Measurements from ENCODE around the gene FAM227B. TPM values are rescaled to one million over a fixed set of nuclear protein-coding genes. Genes with fewer than 3 reads are reported as not detected.

Gene FAM227B
- total RNA-seq, 1 donor = 4.5 TPM

- no peaks in the 10 kb centered on the region for H3K9me3 ChIP-seq (ENCODE audit: low read depth, low read length)
- H3K27me3 ChIP-seq (ENCODE audit: insufficient read depth, low read length) = no peaks in the 10 kb centered on the region
- H3K4me3 ChIP-seq (ENCODE audit: low read length) = no peak overlapping the region
- no peaks in the 10 kb centered on the region for H3K4me1 ChIP-seq (ENCODE audit: insufficient read depth, low read length)
Observed at GRCh38 chr15:49456166-49456565, 164.5 kb downstream of the FAM227B start.

GRCh38 chr15:49452595-49452994 lies 168.0 kb downstream of the FAM227B start:
- H3K4me1 ChIP-seq (ENCODE audit: insufficient read depth, low read length) = no peaks in the 10 kb centered on the region
- H3K4me3 ChIP-seq (ENCODE audit: low read length) = no peak overlapping the region
- no peaks in the 10 kb centered on the region for H3K9me3 ChIP-seq (ENCODE audit: low read depth, low read length)
- no peaks in the 10 kb centered on the region for H3K27me3 ChIP-seq (ENCODE audit: insufficient read depth, low read length)

GRCh38 chr15:49441816-49442215 lies 178.8 kb downstream of the FAM227B start:
- H3K4me1 ChIP-seq (ENCODE audit: insufficient read depth, low read length) = peaks cover 14% of the 10 kb centered on the region
- H3K4me3 ChIP-seq (ENCODE audit: low read length) = no peak overlapping the region
- no peaks in the 10 kb centered on the region for H3K9me3 ChIP-seq (ENCODE audit: low read depth, low read length)
- no peaks in the 10 kb centered on the region for H3K27me3 ChIP-seq (ENCODE audit: insufficient read depth, low read length)

- H3K27me3 ChIP-seq (ENCODE audit: insufficient read depth, low read length) = no peaks in the 10 kb centered on the region
- H3K4me3 ChIP-seq (ENCODE audit: low read length) = no peak overlapping the region
- no peaks in the 10 kb centered on the region for H3K9me3 ChIP-seq (ENCODE audit: low read depth, low read length)
- peaks cover 14% of the 10 kb centered on the region for H3K4me1 ChIP-seq (ENCODE audit: insufficient read depth, low read length)
Observed at GRCh38 chr15:49441356-49441755, 179.3 kb downstream of the FAM227B start.

- Histone ChIP-seq H3K4me1 (ENCODE audit: insufficient read depth, low read length) (peaks cover 14% of the 10 kb centered on the region), H3K4me3 (ENCODE audit: low read length) (no peak overlapping the region), H3K27me3 (ENCODE audit: insufficient read depth, low read length) (no peaks in the 10 kb centered on the region), H3K9me3 (ENCODE audit: low read depth, low read length) (no peaks in the 10 kb centered on the region)
Observed at GRCh38 chr15:49439678-49440395, 180.8 kb downstream of the FAM227B start.

GRCh38 chr15:49438962-49439631 lies 181.5 kb downstream of the FAM227B start:
- no peaks in the 10 kb centered on the region for H3K9me3 ChIP-seq (ENCODE audit: low read depth, low read length)
- H3K4me3 ChIP-seq (ENCODE audit: low read length) = no peak overlapping the region
- no peaks in the 10 kb centered on the region for H3K27me3 ChIP-seq (ENCODE audit: insufficient read depth, low read length)
- peaks cover 14% of the 10 kb centered on the region for H3K4me1 ChIP-seq (ENCODE audit: insufficient read depth, low read length)

- Histone ChIP-seq H3K4me1 (ENCODE audit: insufficient read depth, low read length) (peaks cover 14% of the 10 kb centered on the region), H3K4me3 (ENCODE audit: low read length) (no peak overlapping the region), H3K9me3 (ENCODE audit: low read depth, low read length) (no peaks in the 10 kb centered on the region), H3K27me3 (ENCODE audit: insufficient read depth, low read length) (no peaks in the 10 kb centered on the region)
Observed at GRCh38 chr15:49436751-49437150, 183.9 kb downstream of the FAM227B start.

- Histone ChIP-seq H3K4me3 (ENCODE audit: low read length) (no peak overlapping the region), H3K4me1 (ENCODE audit: insufficient read depth, low read length) (peaks cover 14% of the 10 kb centered on the region), H3K9me3 (ENCODE audit: low read depth, low read length) (no peaks in the 10 kb centered on the region), H3K27me3 (ENCODE audit: insufficient read depth, low read length) (no peaks in the 10 kb centered on the region)
Observed at GRCh38 chr15:49435174-49435573, 185.4 kb downstream of the FAM227B start.

- no peaks in the 10 kb centered on the region for H3K4me1 ChIP-seq (ENCODE audit: insufficient read depth, low read length)
- no peaks in the 10 kb centered on the region for H3K27me3 ChIP-seq (ENCODE audit: insufficient read depth, low read length)
- no peak overlapping the region for H3K4me3 ChIP-seq (ENCODE audit: low read length)
- no peaks in the 10 kb centered on the region for H3K9me3 ChIP-seq (ENCODE audit: low read depth, low read length)
Observed at GRCh38 chr15:49430046-49430445, 190.6 kb downstream of the FAM227B start.

- H3K27me3 ChIP-seq (ENCODE audit: insufficient read depth, low read length) = no peaks in the 10 kb centered on the region
- no peaks in the 10 kb centered on the region for H3K4me1 ChIP-seq (ENCODE audit: insufficient read depth, low read length)
- no peak overlapping the region for H3K4me3 ChIP-seq (ENCODE audit: low read length)
- H3K9me3 ChIP-seq (ENCODE audit: low read depth, low read length) = no peaks in the 10 kb centered on the region
Observed at GRCh38 chr15:49428409-49429095, 192.1 kb downstream of the FAM227B start.

GRCh38 chr15:49427372-49427771 lies 193.2 kb downstream of the FAM227B start:
- H3K27me3 ChIP-seq (ENCODE audit: insufficient read depth, low read length) = no peaks in the 10 kb centered on the region
- H3K9me3 ChIP-seq (ENCODE audit: low read depth, low read length) = no peaks in the 10 kb centered on the region
- H3K4me1 ChIP-seq (ENCODE audit: insufficient read depth, low read length) = no peaks in the 10 kb centered on the region
- no peak overlapping the region for H3K4me3 ChIP-seq (ENCODE audit: low read length)

GRCh38 chr15:49424954-49425353 lies 195.7 kb downstream of the FAM227B start:
- no peak overlapping the region for H3K4me3 ChIP-seq (ENCODE audit: low read length)
- no peaks in the 10 kb centered on the region for H3K9me3 ChIP-seq (ENCODE audit: low read depth, low read length)
- H3K4me1 ChIP-seq (ENCODE audit: insufficient read depth, low read length) = no peaks in the 10 kb centered on the region
- no peaks in the 10 kb centered on the region for H3K27me3 ChIP-seq (ENCODE audit: insufficient read depth, low read length)

- Histone ChIP-seq H3K27me3 (ENCODE audit: insufficient read depth, low read length) (no peaks in the 10 kb centered on the region), H3K4me3 (ENCODE audit: low read length) (no peak overlapping the region), H3K4me1 (ENCODE audit: insufficient read depth, low read length) (no peaks in the 10 kb centered on the region), H3K9me3 (ENCODE audit: low read depth, low read length) (no peaks in the 10 kb centered on the region)
Observed at GRCh38 chr15:49423901-49424550, 196.6 kb downstream of the FAM227B start.

- no peak within 1 kb of the TSS for H3K4me3 ChIP-seq (ENCODE audit: low read length)
- no peaks in the 10 kb centered on the region for H3K4me1 ChIP-seq (ENCODE audit: insufficient read depth, low read length)
Observed at GRCh38 chr15:49423021-49423420, 197.6 kb downstream of the FAM227B start, which contains the start of gene FGF7. Gene FGF7, plus strand, starts transcription at chr15:49423242. Its CDS starts 1,056 bp downstream, at chr15:49424298.

GRCh38 chr15:49421991-49422390 lies 198.6 kb downstream of the FAM227B start:
- H3K27me3 ChIP-seq (ENCODE audit: insufficient read depth, low read length) = no peaks in the 10 kb centered on the region
- H3K4me3 ChIP-seq (ENCODE audit: low read length) = no peak overlapping the region
- no peaks in the 10 kb centered on the region for H3K9me3 ChIP-seq (ENCODE audit: low read depth, low read length)
- H3K4me1 ChIP-seq (ENCODE audit: insufficient read depth, low read length) = no peaks in the 10 kb centered on the region

More at GRCh38 chr15:49423021-49423420, 197.6 kb downstream of the FAM227B start, which contains the start of gene FGF7:
- Histone ChIP-seq H3K27me3 (ENCODE audit: insufficient read depth, low read length) (no peaks in the 10 kb centered on the region), H3K9me3 (ENCODE audit: low read depth, low read length) (no peaks in the 10 kb centered on the region)
